Peyer's patch (tissue), 4 donors: ENCODE measurements around the gene MND1.

Experiments
- POLR2A ChIP-seq, 2 donors: fragments of 450-650 bp; IDR thresholded peaks; one replicate each; pipeline ENCODE4 v1.5.1; 2017; ENCODE audit warnings: antibody characterized with exemption in 2 of 2, mild to moderate bottlenecking in 2 of 2, moderate library complexity in 2 of 2
- TF ChIP-seq, protein P1 (sequence below), 6 experiments: fragments of 450-650 bp in 4 of 6; fragments of 200-600 bp in 2 of 6; sonication (generic) in 1 of 6; IDR thresholded peaks; one replicate each; pipeline ENCODE4 v1.5.1; 2017 to 2019; ENCODE audit warnings: antibody characterized with exemption in 6 of 6, mild to moderate bottlenecking in 3 of 6, moderate library complexity in 1 of 6

DNA sequence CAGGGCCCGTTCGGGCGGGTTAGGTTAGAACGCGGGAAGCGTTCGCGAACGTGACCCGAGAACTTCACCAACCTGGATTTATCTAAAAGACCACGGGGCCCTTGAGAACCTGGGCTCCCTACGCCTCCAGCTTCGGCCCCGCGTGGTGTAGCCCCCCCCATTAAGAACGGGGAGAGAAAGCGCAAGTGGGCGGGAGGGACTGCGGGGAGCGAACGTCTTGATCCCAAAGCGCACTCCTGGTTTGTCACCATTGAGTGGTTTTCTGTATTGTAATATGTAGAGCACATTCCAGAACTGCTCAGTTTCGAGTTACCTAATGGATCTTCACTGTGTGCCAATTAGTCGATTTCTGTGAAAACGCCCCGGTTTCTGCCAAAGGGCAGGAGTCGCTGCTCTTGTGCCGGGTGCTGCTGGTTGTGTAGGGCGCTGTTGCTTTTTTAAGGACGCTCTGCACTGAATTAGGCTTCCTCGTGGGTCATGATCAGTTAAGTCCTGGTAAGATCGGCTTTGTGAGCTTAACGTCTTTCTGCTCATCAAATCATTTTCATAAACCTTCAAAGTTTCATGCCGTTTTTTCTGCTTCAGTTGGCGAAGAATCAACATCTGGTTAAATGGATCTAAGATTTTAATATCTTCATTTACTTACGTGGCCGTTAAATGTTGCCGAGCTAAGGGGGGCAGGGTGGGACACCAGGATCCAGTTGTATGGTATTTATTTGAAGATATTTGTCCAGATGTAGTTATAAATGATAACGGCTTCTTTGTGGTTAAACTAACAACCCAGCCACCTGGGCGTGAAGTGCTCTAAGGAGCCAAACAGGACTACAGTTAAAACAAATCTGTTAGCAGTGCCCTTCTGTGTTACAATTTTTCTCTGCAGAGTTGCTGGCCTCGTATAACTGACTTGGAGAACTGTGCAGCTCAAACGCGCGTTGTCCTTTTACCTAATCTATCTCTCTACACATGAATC, 809 bp downstream of the MND1 start:
- TF ChIP-seq, protein P1, sequence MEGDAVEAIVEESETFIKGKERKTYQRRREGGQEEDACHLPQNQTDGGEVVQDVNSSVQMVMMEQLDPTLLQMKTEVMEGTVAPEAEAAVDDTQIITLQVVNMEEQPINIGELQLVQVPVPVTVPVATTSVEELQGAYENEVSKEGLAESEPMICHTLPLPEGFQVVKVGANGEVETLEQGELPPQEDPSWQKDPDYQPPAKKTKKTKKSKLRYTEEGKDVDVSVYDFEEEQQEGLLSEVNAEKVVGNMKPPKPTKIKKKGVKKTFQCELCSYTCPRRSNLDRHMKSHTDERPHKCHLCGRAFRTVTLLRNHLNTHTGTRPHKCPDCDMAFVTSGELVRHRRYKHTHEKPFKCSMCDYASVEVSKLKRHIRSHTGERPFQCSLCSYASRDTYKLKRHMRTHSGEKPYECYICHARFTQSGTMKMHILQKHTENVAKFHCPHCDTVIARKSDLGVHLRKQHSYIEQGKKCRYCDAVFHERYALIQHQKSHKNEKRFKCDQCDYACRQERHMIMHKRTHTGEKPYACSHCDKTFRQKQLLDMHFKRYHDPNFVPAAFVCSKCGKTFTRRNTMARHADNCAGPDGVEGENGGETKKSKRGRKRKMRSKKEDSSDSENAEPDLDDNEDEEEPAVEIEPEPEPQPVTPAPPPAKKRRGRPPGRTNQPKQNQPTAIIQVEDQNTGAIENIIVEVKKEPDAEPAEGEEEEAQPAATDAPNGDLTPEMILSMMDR (IDR thresholded peaks at IDR 0.05), result no peak
- TF ChIP-seq POLR2A (IDR thresholded peaks at IDR 0.05), result no peak
